Measurements from ENCODE around the gene JPH2. TPM values are rescaled to one million over a fixed set of nuclear protein-coding genes. Genes with fewer than 3 reads are reported as not detected.

Gene JPH2
- total and polyA plus RNA-seq, 10 of the 15 experiments (the other 5 are each of a cell fraction or from before 2014, with no cell fraction given) = 0.16 TPM; not detected in 9

DNA sequence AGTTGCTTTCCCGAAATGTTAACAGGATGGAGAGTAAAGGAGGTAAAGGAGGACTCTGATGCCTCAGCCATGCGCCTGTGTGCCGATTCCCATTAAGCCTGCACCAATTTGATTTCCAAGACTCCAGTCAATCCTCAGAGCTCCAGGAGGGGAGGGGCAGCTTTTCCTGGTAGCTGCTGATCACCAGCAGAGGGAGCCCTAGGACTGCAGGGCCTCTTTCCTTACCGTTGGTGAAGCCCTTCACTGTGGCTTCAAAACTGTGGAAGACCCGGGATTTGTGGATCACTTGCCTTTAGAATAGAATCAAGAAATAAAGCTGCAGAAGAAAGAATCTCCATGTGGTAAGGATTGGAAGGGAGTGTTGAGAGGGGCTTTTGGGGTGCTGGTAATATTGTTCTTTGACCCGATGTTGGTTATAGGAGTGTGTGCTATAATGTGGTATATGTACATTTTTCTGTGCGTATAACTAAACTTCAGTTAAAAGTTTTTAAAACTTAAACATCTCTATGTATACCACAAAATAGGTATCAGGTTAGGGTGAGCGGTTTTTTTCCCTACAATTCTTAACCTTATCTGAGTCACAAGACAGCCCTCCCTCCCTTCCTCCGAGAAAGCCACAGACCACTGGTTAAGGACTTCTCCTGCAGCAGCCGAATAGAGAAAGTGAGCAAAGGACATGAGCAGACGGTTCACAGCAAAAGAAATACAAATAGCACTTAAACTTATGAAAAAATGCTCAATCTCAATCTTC, 30.5 kb upstream of the JPH2 start:
- Histone ChIP-seq H3K79me2 (ENCODE audit: control insufficient read depth, insufficient read depth, low read length) (no peaks in the 10 kb centered on the region), H4K20me1 (ENCODE audit: control insufficient read depth, insufficient read depth) (no peaks in the 10 kb centered on the region), H3K9ac (ENCODE audit: control insufficient read depth, insufficient read depth, low read length) (no peak overlapping the region), H3K4me2 (ENCODE audit: control insufficient read depth, insufficient read depth) (no peak overlapping the region), H3K27ac (ENCODE audit: control insufficient read depth, insufficient read depth) (no peak overlapping the region), H2AFZ (ENCODE audit: control insufficient read depth, low read depth, low read length) (peak overlapping the region; percentile 15; the same call in 1 of the 2 replicates), H3K4me3 (no peak overlapping the region), H3K36me3 (ENCODE audit: control insufficient read depth in 2 of 2, insufficient read depth in 2 of 2, low read length in 1 of 2) (no peaks in the 10 kb centered on the region), H3K9me3 (replicated peaks; ENCODE audit: control insufficient read depth, insufficient read depth, low read length) (no peaks in the 10 kb centered on the region), H3K4me1 (ENCODE audit: control insufficient read depth, insufficient read depth, low read length) (peaks cover 14% of the 10 kb centered on the region), H3K27me3 (replicated peaks in 1 of 2; ENCODE audit: control insufficient read depth in 2 of 2, insufficient read depth in 2 of 2, low read length in 1 of 2) (no peaks in the 10 kb centered on the region)
- POLR2A ChIA-PET = interaction anchor here (2.4 kb wide), 1 partner anchor 94 kb away, joined by 8 read pairs; the partner anchor contains the start of gene FITM2
- RAD21 ChIA-PET (ENCODE audit: unreplicated experiment) = interaction anchor here (0.6 to 4.5 kb wide), 9 partner anchors 18 to 466 kb away, joined by 3 to 73 read pairs (median 3); partner anchors contain the start of gene FITM2
- BruUV-seq (replicated peaks) = no TSS peak
- in situ Hi-C loops (cut with MboI) = loop anchor here (5.0 to 10.0 kb wide), 3 partner anchors 95 to 387 kb away; partner anchors contain the start of gene FITM2
- ATAC-seq (peak; percentile 80), DNase-seq (ENCODE audit: low read depth, low spot score) (no peak), FAIRE-seq (peak; percentile 73)
- SMC1A ChIA-PET (ENCODE audit: uncharacterized antibody, unreplicated experiment) = interaction anchor here (0.6 to 8.1 kb wide), 10 partner anchors 15 to 691 kb away, joined by 3 to 118 read pairs (median 4); partner anchors contain the start of gene FITM2
- TF ChIP-seq RAD21 (IDR thresholded peaks at IDR 0.05; ENCODE audit: insufficient read depth, low read depth, low read length) = peak; percentile 98
- peak in 1 of 2 experiments; percentile 36; a peak in 2 of 4 replicates for TF ChIP-seq IKZF2 (IDR thresholded peaks at IDR 0.05)
- TF ChIP-seq ZBED1 (IDR thresholded peaks at IDR 0.05; ENCODE audit: borderline replicate concordance) = no peak
- TF ChIP-seq SMC3 (IDR thresholded peaks at IDR 0.05; ENCODE audit: borderline replicate concordance, low read length) = peak; percentile 84
- TF ChIP-seq, protein P1, sequence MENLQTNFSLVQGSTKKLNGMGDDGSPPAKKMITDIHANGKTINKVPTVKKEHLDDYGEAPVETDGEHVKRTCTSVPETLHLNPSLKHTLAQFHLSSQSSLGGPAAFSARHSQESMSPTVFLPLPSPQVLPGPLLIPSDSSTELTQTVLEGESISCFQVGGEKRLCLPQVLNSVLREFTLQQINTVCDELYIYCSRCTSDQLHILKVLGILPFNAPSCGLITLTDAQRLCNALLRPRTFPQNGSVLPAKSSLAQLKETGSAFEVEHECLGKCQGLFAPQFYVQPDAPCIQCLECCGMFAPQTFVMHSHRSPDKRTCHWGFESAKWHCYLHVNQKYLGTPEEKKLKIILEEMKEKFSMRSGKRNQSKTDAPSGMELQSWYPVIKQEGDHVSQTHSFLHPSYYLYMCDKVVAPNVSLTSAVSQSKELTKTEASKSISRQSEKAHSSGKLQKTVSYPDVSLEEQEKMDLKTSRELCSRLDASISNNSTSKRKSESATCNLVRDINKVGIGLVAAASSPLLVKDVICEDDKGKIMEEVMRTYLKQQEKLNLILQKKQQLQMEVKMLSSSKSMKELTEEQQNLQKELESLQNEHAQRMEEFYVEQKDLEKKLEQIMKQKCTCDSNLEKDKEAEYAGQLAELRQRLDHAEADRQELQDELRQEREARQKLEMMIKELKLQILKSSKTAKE (IDR thresholded peaks at IDR 0.05; ENCODE audit: low read depth, poor library complexity, severe bottlenecking) = no peak
- TF ChIP-seq EED (IDR thresholded peaks at IDR 0.05; ENCODE audit: low read depth) = 0 out of 2 replicates have a peak, but pooled peaks have one; percentile 52
- TF ChIP-seq, protein P2, sequence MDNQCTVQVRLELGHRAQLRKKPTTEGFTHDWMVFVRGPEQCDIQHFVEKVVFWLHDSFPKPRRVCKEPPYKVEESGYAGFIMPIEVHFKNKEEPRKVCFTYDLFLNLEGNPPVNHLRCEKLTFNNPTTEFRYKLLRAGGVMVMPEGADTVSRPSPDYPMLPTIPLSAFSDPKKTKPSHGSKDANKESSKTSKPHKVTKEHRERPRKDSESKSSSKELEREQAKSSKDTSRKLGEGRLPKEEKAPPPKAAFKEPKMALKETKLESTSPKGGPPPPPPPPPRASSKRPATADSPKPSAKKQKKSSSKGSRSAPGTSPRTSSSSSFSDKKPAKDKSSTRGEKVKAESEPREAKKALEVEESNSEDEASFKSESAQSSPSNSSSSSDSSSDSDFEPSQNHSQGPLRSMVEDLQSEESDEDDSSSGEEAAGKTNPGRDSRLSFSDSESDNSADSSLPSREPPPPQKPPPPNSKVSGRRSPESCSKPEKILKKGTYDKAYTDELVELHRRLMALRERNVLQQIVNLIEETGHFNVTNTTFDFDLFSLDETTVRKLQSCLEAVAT (IDR thresholded peaks at IDR 0.05) = no peak
- TF ChIP-seq, protein P3, sequence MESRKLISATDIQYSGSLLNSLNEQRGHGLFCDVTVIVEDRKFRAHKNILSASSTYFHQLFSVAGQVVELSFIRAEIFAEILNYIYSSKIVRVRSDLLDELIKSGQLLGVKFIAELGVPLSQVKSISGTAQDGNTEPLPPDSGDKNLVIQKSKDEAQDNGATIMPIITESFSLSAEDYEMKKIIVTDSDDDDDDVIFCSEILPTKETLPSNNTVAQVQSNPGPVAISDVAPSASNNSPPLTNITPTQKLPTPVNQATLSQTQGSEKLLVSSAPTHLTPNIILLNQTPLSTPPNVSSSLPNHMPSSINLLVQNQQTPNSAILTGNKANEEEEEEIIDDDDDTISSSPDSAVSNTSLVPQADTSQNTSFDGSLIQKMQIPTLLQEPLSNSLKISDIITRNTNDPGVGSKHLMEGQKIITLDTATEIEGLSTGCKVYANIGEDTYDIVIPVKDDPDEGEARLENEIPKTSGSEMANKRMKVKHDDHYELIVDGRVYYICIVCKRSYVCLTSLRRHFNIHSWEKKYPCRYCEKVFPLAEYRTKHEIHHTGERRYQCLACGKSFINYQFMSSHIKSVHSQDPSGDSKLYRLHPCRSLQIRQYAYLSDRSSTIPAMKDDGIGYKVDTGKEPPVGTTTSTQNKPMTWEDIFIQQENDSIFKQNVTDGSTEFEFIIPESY (IDR thresholded peaks at IDR 0.05) = no peak
- 0 out of 2 replicates have a peak, but pooled peaks have one; percentile 44 for TF ChIP-seq YY1 (IDR thresholded peaks at IDR 0.05; ENCODE audit: low read depth, low read length)
- TF ChIP-seq, protein P4, sequence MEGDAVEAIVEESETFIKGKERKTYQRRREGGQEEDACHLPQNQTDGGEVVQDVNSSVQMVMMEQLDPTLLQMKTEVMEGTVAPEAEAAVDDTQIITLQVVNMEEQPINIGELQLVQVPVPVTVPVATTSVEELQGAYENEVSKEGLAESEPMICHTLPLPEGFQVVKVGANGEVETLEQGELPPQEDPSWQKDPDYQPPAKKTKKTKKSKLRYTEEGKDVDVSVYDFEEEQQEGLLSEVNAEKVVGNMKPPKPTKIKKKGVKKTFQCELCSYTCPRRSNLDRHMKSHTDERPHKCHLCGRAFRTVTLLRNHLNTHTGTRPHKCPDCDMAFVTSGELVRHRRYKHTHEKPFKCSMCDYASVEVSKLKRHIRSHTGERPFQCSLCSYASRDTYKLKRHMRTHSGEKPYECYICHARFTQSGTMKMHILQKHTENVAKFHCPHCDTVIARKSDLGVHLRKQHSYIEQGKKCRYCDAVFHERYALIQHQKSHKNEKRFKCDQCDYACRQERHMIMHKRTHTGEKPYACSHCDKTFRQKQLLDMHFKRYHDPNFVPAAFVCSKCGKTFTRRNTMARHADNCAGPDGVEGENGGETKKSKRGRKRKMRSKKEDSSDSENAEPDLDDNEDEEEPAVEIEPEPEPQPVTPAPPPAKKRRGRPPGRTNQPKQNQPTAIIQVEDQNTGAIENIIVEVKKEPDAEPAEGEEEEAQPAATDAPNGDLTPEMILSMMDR (IDR thresholded peaks at IDR 0.05 in 2 of 3, conservative IDR thresholded peaks at IDR 0.05 in 1 of 3; ENCODE audit: control insufficient read depth in 2 of 3, extremely low read depth in 1 of 3, insufficient read depth in 1 of 3, low read depth in 3 of 3, low read length in 3 of 3) = peak; percentile 92 to 97 (median 94)
- WGBS (ENCODE audit: insufficient coverage, insufficient replicate concordance, low lambda C conversion rate, missing lambda C conversion rate) = 35% methylated on average over 11 of the region's 11 CpGs
- intact Hi-C loops (cut with micrococcal nuclease; ENCODE audit: unreplicated experiment) = loop anchor here (1.0 to 5.0 kb wide), 4 partner anchors 169 to 465 kb away; no protein-coding TSS in a partner anchor
- CTCF ChIA-PET = interaction anchor here (0.6 to 10.1 kb wide), 36 partner anchors 9 to 767 kb away, joined by 3 to 257 read pairs (median 4); partner anchors contain the start of gene FITM2

Measured in GM12878 (cell line).